Glutamatergic neuron (in vitro differentiated cells): ENCODE measurements around the gene TDRD7. TPM values are rescaled to one million over a fixed set of nuclear protein-coding genes. Genes with fewer than 3 reads are reported as not detected.

ENCODE experiments used
- DNase-seq: peaks from one replicate; pipeline ENCODE4 v3.0.0; 2022
- H3K27ac Mint-ChIP-seq: one replicate; pipeline ENCODE4 v1.8.0; 2020; ENCODE audit warnings: mild to moderate bottlenecking, mixed read lengths, inconsistent platforms; ENCODE audit not compliant: unreplicated experiment
- H3K27me3 Mint-ChIP-seq: one replicate; pipeline ENCODE4 v1.8.0; 2020; ENCODE audit warnings: mild to moderate bottlenecking, moderate library complexity, mixed read lengths, inconsistent platforms; ENCODE audit not compliant: unreplicated experiment
- H3K36me3 Mint-ChIP-seq: one replicate; pipeline ENCODE4 v1.8.0; 2020; ENCODE audit warnings: mild to moderate bottlenecking, mixed read lengths, inconsistent platforms; ENCODE audit not compliant: unreplicated experiment
- H3K4me1 Mint-ChIP-seq: one replicate; pipeline ENCODE4 v1.8.0; 2020; ENCODE audit warnings: mild to moderate bottlenecking, low read depth, mixed read lengths, inconsistent platforms; ENCODE audit not compliant: unreplicated experiment
- H3K4me3 Mint-ChIP-seq: one replicate; pipeline ENCODE4 v1.8.0; 2020; ENCODE audit warnings: mild to moderate bottlenecking, mixed read lengths, inconsistent platforms; ENCODE audit not compliant: unreplicated experiment
- H3K9me3 Mint-ChIP-seq: one replicate; pipeline ENCODE4 v1.8.0; 2020; ENCODE audit warnings: mild to moderate bottlenecking, moderate library complexity, mixed read lengths, inconsistent platforms; ENCODE audit not compliant: unreplicated experiment
- total RNA-seq: library from RNA; stranded (reverse); fragmentation: NEBNext Ultra II Directional; extraction: Animal tissue kit (Norgen Biotek cat#: 25700); gene quantifications from one replicate; pipeline ENCODE4 v1.2.1, GENCODE V29; 2021; ENCODE audit not compliant: unreplicated experiment
- TF ChIP-seq, protein P1 (sequence below): fragments of 200-600 bp; sonication (generic); IDR thresholded peaks from one replicate; pipeline ENCODE4 v1.5.0; 2021; ENCODE audit not compliant: partially characterized antibody, unreplicated experiment

Gene TDRD7
- total RNA-seq, 1 donor from 2014 or later: 1.4 TPM

GRCh38 chr9:97502984-97503861, 91.3 kb downstream of the TDRD7 start:
- Mint-ChIP-seq H3K27me3 (peaks cover 18% of the 10 kb centered on the region), H3K4me1 (peaks cover 6% of the 10 kb centered on the region), H3K36me3 (peaks cover 5% of the 10 kb centered on the region), H3K9me3 (peaks cover 3% of the 10 kb centered on the region), H3K27ac (no peak overlapping the region), H3K4me3 (peak overlapping the region; percentile 71)
- TF ChIP-seq, protein P1, sequence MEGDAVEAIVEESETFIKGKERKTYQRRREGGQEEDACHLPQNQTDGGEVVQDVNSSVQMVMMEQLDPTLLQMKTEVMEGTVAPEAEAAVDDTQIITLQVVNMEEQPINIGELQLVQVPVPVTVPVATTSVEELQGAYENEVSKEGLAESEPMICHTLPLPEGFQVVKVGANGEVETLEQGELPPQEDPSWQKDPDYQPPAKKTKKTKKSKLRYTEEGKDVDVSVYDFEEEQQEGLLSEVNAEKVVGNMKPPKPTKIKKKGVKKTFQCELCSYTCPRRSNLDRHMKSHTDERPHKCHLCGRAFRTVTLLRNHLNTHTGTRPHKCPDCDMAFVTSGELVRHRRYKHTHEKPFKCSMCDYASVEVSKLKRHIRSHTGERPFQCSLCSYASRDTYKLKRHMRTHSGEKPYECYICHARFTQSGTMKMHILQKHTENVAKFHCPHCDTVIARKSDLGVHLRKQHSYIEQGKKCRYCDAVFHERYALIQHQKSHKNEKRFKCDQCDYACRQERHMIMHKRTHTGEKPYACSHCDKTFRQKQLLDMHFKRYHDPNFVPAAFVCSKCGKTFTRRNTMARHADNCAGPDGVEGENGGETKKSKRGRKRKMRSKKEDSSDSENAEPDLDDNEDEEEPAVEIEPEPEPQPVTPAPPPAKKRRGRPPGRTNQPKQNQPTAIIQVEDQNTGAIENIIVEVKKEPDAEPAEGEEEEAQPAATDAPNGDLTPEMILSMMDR: no peak
- no peak for DNase-seq

DNA sequence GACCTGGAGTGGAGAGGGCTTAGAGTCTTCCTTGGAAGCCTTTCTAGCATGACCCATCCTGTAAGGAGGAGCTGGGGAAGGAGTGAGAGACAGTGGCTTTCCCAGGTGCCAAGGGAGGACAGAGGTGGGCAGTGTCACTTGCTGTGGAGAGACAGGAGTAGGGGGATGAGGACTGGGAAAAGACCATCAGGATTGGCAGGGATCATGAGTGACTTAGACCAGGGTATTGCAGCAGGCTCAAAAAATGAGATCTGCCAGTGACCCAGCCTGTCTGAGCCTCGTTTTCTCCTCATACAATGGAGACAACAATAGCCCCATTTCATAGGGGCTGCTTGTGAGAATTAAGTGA, 91.9 kb downstream of the TDRD7 start:
- Mint-ChIP-seq H3K27me3 (peaks cover 18% of the 10 kb centered on the region), H3K4me3 (no peak overlapping the region), H3K4me1 (peaks cover 6% of the 10 kb centered on the region), H3K27ac (no peak overlapping the region), H3K36me3 (peaks cover 5% of the 10 kb centered on the region), H3K9me3 (peaks cover 3% of the 10 kb centered on the region)
- no peak for DNase-seq
- TF ChIP-seq, protein P1: no peak

DNA sequence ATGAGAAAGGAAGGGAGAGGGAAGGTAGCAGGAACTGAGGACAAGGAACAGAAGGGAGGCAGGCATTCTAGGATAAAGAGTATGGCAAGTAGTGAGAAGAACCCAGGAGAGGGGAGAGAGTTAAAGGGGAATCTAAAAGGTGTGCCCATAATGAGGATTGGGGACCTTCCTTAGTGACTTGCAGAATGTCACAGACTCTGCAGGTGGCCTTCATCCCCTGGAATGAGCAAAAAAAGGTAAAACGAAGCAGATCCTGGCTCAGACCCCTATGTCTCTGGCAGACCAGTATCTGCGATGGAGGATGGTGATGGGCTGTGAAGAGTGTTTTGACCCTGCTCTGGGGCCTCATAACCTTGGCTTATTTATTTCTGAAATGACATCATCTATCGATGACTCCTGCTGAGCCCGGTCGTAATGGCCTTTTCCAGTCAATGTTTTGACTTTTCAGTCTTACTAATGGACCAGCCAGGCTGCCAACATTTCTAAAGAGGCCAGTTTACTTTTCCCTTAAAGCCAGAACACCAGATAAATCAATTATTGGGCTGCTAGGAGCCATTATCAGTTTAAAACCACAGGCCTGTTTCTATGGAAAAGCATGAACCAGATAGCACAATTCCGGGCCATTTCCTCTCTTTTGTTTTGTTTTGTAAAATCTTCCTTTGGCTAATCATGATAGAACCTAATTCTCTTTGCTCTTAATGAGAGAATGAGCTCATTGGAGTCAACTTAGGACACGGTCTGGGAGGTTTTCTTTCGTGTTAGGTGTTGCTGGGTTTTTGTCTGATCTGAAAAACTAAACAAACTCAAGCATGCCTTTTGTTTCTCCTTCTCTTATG, 92.7 kb downstream of the TDRD7 start:
- Mint-ChIP-seq H3K36me3 (peaks cover 5% of the 10 kb centered on the region), H3K9me3 (peaks cover 3% of the 10 kb centered on the region), H3K27ac (no peak overlapping the region), H3K4me3 (no peak overlapping the region), H3K4me1 (peaks cover 6% of the 10 kb centered on the region), H3K27me3 (peaks cover 18% of the 10 kb centered on the region)
- no peak for DNase-seq
- TF ChIP-seq, protein P1: no peak

DNA sequence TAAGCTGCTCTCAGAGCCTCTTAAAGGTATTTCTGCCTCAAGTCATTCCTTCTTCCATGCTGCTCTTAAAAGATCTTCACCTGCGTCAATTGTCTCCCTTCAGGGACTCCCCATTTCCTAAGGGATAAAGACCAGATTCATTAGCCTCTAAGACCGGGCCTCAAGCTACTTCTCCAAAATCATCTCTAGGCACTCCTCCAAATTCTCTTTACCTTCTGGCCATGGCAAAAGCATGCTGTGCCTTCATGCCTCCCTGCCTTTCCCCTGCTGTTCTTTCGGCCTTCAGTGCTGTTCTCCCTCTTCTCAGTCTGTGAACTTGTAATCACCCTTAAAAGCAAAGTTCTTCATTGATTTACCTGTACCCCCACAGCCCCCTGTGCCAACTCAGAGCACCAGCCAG, 93.9 kb downstream of the TDRD7 start:
- Mint-ChIP-seq H3K9me3 (peaks cover 3% of the 10 kb centered on the region), H3K36me3 (peaks cover 5% of the 10 kb centered on the region), H3K4me1 (peaks cover 6% of the 10 kb centered on the region), H3K4me3 (no peak overlapping the region), H3K27me3 (peaks cover 17% of the 10 kb centered on the region), H3K27ac (no peak overlapping the region)
- TF ChIP-seq, protein P1: no peak
- no peak for DNase-seq

GRCh38 chr9:97506306-97506705, 94.4 kb downstream of the TDRD7 start:
- no peak overlapping the region for H3K27ac Mint-ChIP-seq

More at GRCh38 chr9:97506306-97506705, 94.4 kb downstream of the TDRD7 start:
- H3K27me3 Mint-ChIP-seq: peaks cover 13% of the 10 kb centered on the region
- no peak for DNase-seq
- no peak overlapping the region for H3K4me3 Mint-ChIP-seq
- H3K9me3 Mint-ChIP-seq: no peaks in the 10 kb centered on the region
- H3K36me3 Mint-ChIP-seq: peaks cover 5% of the 10 kb centered on the region
- TF ChIP-seq, protein P1: no peak
- peaks cover 6% of the 10 kb centered on the region for H3K4me1 Mint-ChIP-seq
